Measurements from ENCODE around the gene SLC24A2.
"Not testable (repeated sequence)": the region's sequence is repeated elsewhere in the genome, so short reads cannot be mapped to it uniquely, and the experiment has no call there.

Gene SLC24A2

DNA sequence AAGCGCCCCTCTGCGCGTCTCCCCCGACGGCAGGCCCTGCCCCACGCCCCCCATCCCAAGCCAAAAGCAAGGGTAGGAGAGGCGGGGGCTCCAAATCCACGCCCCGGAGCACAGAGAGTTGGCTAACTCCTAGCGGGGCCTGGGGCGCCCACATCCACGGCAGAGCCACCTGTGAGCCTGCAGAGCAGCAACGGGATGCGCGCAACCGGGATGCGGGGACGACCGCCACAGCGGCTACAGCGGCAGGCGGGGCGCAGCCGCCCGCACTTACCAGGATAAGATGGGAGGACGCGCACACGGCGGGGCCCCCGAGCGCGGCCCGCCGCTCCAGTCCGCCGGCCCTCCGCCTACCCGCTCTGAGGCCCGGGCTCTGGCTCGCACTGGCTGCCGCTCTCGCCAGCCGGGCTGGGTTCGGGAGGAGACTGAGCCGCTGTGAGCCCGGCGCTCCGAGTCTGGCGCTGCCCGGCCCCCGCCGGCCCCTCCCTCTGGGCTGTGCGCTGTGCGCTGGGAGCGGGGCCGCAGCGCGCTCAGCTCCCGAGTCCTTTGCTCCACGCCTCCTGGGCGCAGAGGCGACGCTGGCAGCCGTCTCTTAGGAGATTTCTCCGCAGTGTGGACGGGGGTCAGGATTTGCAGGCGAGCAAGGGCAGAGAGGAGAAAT lies at the start of gene SLC24A2:
TSS of gene SLC24A2 (minus strand) at position 424 of the 658 bp plus-strand sequence.
- DNase-seq, result no peak

DNA sequence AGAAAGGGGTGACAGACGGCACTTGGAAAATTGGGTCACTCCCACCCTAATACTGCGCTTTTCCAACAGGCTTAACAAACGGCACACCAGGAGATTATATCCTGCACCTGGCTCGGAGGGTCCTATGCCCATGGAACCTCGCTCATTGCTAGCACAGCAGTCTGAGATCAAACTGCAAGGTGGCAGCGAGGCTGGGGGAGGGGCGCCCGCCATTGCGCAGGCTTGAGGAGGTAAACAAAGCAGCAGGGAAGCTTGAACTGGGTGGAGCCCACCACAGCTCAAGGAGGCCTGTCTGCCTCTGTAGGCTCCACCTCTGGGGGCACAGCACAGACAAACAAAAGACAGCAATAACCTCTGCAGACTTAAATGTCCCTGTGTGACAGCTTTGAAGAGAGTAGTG lies 44.5 kb upstream of the SLC24A2 start:
- not testable (repeated sequence) for DNase-seq

DNA sequence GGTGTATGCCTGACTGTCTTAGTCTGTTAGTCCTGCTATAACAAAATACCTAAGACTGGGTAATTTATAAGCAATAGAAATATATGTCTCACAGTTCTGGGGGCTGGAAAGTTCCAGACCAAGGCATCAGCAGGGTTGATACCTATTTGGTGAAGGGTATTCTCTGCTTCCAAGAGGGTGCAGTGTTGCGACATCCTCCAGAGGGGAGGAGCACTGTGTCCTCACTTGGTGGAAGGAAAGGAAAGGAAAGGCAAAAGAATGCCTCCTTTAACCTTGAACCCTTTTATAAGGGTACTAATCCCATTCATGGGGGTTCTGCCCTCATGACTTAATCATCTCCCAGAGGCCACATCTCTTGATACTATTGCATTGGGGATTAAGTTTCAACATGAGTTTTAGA lies 42.0 kb upstream of the SLC24A2 start:
- no peak for DNase-seq

DNA sequence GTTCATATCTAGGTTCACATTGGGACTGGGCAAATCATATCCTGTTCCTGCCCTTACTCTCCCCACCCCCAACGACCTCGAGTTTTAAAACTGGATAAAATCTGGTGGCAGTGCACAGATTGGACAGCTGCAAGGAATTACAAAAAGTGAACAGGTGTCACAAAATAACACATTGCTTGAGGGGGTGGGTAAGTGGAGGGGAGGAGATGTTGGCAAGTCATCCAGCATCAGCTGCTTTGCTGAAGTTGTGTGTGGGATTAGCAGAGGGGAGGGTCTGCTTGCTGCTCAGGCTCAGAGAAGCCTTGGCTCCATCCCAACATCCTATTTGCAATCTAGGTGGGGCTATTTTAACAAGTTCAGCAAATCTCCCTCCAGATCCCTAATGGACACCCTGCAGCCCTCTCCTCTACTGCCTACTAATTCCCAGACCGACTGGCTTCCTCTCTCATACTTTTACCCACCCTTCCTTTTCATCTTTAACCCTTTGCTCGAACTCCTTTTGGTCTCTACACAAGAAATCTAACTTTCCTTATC lies 39.8 kb upstream of the SLC24A2 start:
- DNase-seq, result no peak

DNA sequence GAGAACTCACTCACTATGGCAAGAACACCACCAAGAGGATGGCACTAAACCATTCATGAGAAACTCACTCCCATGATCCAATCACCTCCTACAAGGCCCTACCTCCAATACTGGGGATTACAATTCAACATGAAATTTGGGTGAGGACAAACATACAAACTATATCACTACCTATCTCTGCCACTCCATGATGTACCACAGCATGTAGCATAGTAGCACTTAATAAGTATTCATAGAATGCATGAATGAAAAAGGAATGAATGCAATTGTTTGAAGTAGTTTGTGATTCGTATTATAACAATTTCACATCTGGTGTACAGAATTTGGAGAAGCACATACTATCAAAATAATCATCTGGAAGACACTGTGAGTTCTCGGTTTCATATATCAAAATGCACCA lies 27.9 kb upstream of the SLC24A2 start:
- DNase-seq, result no peak

DNA sequence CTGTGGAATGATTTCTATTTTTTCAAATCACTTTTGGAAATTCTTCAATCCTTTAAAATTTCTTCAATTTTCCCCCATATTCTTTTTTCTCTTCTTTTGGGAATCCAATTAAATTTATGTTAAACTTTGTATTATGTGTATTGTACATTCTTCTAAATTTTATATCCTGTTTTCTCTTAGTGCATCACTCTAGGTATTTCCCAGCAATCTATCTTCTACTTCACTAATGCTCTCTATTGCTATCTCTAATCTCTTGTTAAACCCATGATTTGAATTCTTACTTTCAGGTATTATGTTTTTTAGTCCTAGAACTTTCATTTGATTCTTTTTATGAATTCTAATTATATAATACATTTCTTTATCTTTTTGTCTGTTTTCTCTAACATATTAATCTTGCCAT lies 23.4 kb upstream of the SLC24A2 start:
- DNase-seq, result no peak

DNA sequence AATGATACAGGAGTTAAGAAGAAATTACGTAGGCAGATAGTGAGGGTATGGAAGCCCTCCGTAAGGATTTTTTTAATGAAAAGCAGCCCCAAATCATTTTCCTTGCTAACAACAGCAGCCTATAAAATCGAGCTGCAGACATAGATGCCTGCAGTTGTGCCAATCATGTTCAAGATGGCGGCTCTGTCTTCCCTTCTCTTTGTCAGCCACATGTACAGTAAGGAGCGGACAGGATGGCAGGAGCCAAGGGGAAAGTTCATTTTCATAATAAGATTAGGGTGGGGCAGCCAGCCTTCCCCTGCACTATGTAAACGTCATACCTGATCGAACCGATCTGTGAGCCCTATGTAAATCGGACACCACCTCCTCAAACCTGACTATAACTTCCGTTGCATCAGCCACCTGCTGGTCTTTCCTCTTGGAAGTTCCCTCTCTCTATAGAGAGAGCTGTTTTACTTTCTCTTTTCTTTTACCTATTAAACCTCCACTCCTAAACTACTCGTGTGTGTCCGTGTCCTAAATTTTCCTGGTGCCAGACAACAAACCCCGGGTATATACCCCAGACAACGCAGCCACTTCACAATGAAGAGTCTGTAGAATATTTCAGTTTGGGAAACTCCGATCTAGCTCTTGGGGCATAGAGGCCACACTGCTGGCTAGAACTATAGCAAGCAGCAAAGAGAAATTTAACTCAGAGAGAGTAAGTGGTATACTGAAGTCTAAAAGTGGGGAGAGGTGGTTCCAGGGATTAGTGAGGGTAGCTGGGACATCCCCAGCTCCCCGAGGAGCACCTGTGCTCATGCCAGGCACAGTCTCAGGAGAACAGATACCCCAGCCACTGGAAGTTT lies 20.8 kb upstream of the SLC24A2 start:
- no peak for DNase-seq

DNA sequence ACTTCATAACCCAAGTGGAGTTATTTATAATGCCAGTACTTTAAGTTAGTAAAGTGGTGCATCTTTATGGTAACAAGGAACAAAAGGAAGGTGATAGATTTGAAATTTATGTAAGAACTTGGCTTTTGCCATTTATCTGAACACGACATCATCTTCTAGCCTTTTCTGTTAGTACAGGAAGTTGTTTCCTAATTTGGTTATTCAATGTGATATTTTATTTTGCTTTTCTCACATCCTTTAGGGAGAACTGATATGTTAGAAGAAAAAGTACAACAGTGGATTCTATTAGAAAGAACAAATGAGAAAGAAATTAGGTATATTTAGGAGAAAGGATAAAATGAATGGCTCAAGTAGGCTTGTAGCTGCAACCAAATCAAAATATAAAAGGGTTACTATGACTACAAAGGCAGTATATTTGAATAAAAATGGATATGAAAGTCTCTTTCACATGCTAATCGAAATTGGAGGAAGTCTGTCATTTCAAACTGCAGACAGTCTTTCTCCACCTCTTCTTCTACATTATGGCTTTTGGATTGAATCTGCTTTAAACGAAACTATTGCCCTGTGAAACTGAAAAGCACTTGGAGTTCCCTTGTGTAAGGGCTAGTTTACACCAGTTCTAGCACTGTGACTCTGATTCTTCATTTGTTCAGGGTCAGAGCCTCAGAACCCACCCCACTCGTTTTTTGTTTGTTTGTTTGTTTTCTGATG lies 18.5 kb upstream of the SLC24A2 start:
- DNase-seq, result no peak

DNA sequence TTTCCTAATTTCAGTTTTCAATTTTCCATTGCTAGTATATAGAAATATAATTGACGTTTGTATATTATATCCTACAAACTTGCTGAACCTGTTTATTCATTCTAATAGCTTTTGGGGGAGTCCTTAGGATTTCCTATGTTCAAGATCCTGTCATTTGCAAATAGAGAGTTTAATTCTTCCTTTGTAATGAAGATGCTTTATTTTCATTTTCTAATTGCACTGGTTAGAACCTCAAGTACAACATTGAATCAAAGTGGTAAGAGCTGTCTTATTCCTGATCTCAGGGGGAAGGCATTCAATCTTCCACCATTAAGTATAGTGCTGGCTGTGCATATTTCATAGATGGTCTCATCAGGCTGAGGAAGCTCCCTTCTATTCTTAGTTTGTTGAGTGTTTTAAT lies 15.6 kb upstream of the SLC24A2 start:
- no peak for DNase-seq

DNA sequence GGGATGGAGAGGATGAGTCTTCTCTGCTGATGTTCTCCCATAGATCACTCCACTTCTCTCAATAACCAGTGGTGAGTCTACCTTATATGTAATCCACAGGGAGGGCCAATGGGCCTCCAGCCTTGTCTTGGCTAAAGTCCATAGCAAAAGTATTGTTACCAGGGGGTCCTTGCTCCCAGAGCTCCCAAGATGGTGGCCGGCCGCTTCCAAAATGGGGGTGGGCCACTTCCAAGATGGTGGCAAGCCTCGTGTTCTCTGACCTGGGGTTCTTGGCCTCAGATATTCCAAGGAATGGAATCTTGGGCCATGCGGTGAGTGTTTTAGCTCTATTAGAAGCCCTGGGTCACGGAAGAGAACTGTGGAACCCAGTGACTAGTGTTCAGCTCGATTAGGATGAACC lies 12.0 kb upstream of the SLC24A2 start:
- DNase-seq, result no peak

DNA sequence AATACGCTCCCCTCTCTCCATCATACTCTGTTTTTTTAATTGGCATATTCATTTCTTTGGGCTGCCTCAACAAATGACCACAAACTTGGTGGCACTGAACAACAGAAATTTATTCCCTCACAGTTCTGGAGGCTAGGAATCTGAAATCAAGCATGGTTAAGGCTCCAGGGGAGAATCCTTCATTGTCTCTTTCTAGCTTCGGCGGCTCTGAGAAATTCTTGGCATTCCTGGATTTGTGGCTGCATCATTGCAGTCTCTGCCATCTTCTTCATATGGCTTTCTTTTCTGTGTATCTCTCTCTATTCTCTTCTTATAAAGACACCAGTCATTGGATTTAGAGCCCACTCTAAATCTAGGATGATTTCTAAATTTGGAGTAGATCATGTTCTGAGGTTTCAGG lies 10.9 kb upstream of the SLC24A2 start:
- DNase-seq, result no peak

DNA sequence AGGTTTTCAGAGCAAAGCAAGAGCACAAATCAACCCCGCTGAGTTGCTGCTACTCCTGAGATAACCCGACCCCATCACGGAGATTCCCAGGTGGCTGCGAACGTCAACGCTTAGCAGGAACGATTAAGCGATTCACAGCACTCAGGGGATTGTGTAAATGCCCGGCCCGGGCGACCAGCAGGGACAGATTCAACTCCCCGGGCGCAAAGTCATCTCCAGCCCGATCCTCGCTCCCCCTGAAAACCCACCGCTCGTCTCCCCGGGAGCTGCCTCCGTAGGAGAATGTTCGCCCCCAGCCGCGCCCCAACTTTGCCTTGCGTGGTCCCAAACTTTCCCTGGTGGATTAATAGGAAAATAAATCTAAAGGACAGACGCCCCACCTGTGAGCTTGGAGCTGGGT lies 685 bp downstream of the SLC24A2 start:
- DNase-seq, result no peak

DNA sequence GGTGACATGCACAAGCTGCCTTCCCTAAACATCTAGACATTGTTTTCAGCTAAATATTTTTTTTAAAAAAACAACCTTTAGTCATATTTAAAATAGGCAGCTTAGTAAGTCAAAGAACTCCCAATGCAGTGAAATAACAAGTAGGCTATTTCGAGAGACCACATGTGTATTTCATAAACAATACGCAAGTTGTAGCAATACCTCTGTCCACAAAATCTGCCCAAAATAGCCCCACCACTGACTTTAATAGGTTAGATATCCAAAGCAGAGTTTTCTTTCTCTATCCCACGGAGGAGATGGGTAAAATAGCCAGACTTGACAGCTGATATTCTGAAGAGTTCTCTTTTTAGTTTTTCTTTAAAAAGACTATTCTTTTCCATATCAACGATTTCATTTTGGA lies 1.2 kb downstream of the SLC24A2 start:
- no peak for DNase-seq

DNA sequence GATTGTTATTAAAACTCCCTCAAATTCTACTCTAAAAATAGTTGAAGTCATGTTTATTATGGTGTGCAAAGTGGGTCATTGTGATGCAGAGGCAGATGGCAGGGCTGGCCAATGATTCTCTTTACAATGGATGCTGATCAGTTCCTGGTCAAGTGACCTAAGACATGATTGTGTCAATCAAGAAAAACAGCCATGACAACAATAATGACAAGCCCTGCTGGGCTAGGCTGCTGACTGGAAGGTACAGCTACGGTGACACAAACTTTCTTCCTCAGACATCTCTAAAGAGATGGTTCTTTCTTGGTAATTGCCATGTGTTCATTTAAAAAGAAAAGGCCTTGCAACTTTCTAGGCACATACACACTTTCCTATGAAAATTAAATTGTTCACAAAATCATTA lies 3.6 kb downstream of the SLC24A2 start:
- DNase-seq, result no peak

DNA sequence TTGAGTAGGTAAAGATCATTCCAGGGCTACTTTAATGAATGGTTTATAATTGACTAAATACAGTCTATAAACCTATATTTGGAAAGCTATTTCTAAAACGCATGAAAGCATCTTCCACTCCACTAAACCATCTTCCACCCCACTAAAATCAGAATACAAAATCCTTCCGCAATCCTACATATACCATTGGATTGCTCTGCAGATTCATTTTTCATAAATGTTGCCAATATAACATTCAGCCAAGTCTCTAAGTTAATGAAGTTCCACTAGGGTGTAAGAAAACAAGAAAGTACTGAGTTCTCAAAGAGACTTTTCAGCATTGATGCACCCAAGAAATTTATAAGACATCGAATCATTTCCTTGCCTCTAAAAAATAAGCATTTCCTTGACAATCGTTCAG lies 4.7 kb downstream of the SLC24A2 start:
- no peak for DNase-seq

DNA sequence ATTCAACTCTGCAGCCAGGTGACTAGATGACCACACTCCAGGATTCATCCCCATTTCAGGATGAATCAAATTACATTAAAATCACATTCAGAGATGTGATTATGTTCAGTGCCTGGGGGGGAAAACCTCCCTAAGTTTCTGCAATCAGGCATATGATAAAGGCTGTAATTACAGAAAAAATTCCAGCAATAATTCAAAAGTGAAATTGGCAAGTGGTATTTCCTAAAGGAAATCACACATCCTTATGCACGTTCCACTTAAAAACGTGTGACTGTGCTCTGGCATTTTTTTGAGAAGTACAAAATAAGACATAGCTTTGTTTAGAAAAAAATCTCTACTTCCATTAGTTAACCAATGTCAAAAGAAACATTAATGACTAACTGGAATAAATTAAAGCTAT lies 5.3 kb downstream of the SLC24A2 start:
- DNase-seq, result no peak

DNA sequence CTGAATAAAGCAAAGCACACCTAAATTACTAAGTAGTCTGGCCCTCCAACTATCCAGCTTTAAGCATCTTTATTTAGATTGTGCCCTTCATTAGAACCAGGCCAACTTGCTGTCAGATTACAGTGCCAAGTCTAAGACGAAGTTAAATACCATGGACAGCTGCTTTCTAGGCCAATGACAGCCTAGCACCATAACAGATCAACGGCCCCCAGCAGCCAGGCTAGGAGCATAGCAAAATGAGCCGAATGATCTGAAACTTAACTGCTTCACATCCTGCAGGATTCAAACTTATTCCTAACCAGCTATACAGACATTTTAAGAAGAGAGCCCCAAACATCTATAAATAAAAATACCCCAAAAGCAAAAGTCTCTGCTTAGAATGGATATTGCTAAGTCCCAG lies 6.8 kb downstream of the SLC24A2 start:
- DNase-seq, result no peak

DNA sequence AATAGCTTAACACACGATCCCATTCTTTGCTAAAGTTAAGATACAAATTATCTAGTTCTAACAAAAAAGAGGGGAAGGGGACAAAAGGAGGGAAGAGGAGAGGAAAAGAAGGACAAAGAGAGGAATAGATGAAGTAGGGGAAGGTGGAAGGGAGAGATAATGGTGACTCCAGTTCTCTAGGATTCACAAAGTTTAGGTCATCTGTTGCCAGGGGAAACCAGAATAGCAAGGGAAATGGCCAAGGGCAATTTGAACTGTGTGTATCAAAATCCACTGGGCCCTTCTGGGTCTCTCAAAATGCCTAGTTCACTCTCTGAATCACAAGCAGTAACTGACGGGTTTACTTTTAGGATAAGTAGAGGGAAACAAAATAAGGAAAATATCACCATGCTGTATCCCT lies 7.6 kb downstream of the SLC24A2 start:
- DNase-seq, result no peak

DNA sequence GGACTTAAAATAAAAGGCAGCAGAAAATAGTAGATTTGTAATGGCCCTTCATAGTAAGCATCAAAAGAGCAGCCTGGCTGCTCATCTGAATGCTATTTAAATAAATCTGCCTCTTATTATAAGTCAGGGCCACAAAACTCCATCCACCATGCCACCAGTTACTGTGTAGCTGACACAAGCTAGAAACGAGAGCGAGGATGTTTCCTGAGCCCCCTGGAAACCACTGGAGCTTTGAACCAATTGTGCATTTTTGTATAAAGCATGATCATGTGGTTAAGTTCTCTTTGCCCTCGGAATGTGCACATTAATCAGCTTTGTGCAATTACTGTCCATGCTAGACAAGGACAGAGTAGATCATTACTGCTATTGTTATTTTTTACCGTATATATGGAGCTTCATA lies 17.4 kb downstream of the SLC24A2 start:
- no peak for DNase-seq

DNA sequence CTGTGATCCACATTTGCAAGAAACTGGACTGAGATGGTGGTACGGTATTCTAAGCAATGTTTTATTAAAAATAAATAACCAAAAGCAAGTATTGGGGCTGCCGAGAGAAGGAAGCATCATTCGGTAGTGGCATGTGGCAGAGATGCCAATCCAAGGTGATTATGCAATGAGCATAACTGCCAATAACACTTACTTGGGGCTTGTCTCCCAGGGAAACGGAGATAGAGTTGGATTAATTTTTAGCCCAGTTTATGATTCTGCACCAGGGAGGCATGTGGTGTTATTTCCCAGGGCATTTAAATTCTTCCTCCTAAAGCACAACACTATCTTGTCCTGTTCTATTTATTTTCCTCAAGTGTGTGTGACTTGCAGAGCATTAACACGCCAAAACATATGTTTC lies 17.9 kb downstream of the SLC24A2 start:
- no peak for DNase-seq

DNA sequence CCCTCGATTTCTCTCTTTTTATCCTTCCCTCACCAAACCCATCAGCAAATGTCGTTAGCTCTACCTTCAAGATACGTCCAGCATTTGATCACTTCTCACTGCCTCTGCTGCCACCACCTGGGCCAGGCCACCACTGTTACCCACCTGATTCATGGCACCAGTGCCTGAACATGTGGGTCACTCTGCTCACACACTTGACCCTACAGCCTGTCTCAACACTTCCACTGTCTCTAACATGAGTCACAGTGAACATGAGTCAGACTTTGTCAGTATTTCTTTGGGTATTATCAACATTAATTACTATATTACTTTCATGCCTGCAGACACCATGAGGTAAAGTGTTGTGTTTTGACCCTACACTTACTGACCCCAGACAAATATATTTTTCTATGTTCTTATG lies 19.6 kb downstream of the SLC24A2 start:
- no peak for DNase-seq

DNA sequence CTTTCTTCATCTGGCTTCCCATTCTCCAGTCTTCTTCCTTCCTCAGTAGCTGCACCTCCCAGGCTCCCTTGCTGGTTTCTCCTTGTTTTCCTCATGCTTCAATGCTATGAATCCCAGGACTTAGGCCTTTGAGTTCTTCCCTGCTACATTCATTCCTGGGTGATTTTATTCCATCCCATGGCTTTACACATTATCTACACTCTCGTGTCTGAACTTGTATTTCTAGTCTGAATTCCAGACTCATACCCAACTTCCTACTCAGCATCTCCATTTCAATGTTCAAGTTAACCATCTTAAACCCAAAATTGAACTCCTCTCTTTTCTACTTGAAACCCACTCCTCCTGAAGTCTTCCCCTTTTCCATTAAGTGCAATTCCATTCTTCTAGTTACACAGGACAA lies 20.0 kb downstream of the SLC24A2 start:
- no peak for DNase-seq

DNA sequence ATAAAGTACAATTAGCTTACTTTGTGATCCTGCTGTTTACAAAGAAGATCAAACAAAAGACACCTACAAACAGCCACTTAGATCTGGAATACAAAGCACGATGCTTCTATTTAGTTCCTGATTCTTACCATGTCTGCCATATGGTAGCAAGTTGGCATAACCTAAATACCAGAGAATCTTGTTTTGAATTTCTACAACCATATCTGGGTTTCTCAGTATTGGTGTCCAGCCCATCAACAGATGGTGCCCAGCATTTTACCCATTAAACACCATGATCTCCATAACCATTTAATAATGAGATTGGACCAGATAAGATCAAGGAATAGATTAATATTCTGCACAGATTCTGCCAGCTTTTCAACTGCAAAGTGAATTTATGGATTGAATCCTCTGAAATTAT lies 29.8 kb downstream of the SLC24A2 start:
- no peak for DNase-seq

DNA sequence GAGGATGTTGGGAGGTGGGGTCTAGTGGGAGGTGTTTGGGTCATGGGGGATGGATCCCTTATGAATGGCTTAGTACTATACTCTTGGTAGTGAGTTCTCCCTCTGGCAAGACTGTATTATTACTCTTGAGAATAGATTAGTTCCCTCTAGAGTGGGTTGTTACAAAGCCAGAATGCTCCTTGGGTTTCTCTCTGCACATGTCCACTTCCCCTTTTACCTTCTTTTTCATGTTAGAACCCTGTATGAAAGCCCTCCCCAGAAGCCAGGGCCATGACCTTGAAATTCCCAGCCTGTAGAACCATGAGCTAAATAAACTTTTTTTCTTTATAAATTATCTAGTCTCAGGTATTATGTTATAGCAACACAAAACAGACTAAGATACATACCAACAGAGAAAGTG lies 31.1 kb downstream of the SLC24A2 start:
- DNase-seq, result no peak
